ENCODE measurements around the gene USP47. TPM values are rescaled to one million over a fixed set of nuclear protein-coding genes. Genes with fewer than 3 reads are reported as not detected.

Gene USP47
- total and polyA plus RNA-seq, 2 of the 13 experiments (the other 11 are each of a cell fraction or from before 2014, with no cell fraction given) = 12.2 to 52.7 TPM

GRCh38 chr11:11909727-11910126, 68.0 kb downstream of the USP47 start (continued):
- no peak for TF ChIP-seq TIGD3 (CRISPR knock-in tag; IDR thresholded peaks at IDR 0.05; ENCODE audit: borderline replicate concordance)
- no peak for TF ChIP-seq ELF4 (CRISPR knock-in tag; IDR thresholded peaks at IDR 0.05; ENCODE audit: borderline replicate concordance)
- no peak for TF ChIP-seq SYNCRIP (IDR thresholded peaks at IDR 0.05; ENCODE audit: insufficient read depth, low read depth, low read length)

GRCh38 chr11:11910541-11910940, 68.8 kb downstream of the USP47 start:
- H3K79me2 ChIP-seq (ENCODE audit: insufficient read depth, low read length) = no peaks in the 10 kb centered on the region
- no peaks in the 10 kb centered on the region for H4K20me1 ChIP-seq (ENCODE audit: insufficient read depth, low read length)
- no peak for FAIRE-seq
- no peak overlapping the region for H3K4me3 ChIP-seq (replicated peaks in 1 of 3; ENCODE audit: insufficient read depth in 1 of 3, low read depth in 2 of 3, low read length in 3 of 3)
- no peak for DNase-seq (ENCODE audit: low spot score)
- no peak overlapping the region for H2AFZ ChIP-seq (ENCODE audit: low read length)
- CTCF ChIA-PET (ENCODE audit: low intra/inter-chr PET ratio, low total read pairs) = no interaction called here
- H3K9ac ChIP-seq (ENCODE audit: insufficient read depth, low read depth, low read length) = no peak overlapping the region
- POLR2A ChIA-PET = no interaction called here
- 94% methylated on average over 2 of the region's 2 CpGs for WGBS (ENCODE audit: low lambda C conversion rate)
- H3K4me2 ChIP-seq (ENCODE audit: low read depth, low read length) = no peak overlapping the region
- no peaks in the 10 kb centered on the region for H3K9me3 ChIP-seq (ENCODE audit: low read length)
- peaks cover 0 to 17% of the 10 kb centered on the region in 2 experiments; a peak in 3 of 5 replicates for H3K36me3 ChIP-seq (replicated peaks in 1 of 2; ENCODE audit: control insufficient read depth in 1 of 2, insufficient read depth in 2 of 2, low read length in 2 of 2)
- H3K4me1 ChIP-seq (ENCODE audit: insufficient read depth, low read length) = no peaks in the 10 kb centered on the region
- no peak for ATAC-seq
- H3K27me3 ChIP-seq (ENCODE audit: control insufficient read depth in 1 of 2, insufficient read depth in 2 of 2, low read length in 2 of 2) = no peaks in the 10 kb centered on the region; a peak in 1 of 5 replicates
- H3K27ac ChIP-seq (ENCODE audit: extremely low read length, insufficient read depth, low read length) = no peak overlapping the region
- BruUV-seq (replicated peaks) = no TSS peak
- intact Hi-C loops (cut with micrococcal nuclease; ENCODE audit: unreplicated experiment) = no loop called here
- in situ Hi-C loops (cut with HindIII; ENCODE audit: extremely low pct_ligation_motif_present, low pct_unique_long_range_greater_than_20kb) = no loop called here
- TF ChIP-seq PAWR (CRISPR knock-in tag; IDR thresholded peaks at IDR 0.05; ENCODE audit: borderline replicate concordance) = no peak
- no peak for TF ChIP-seq SOX6 (IDR thresholded peaks at IDR 0.05)
- no peak for TF ChIP-seq SOX6 (CRISPR knock-in tag; IDR thresholded peaks at IDR 0.05)
- no peak for TF ChIP-seq ZNF576 (CRISPR knock-in tag; IDR thresholded peaks at IDR 0.05)
- TF ChIP-seq, protein P1, sequence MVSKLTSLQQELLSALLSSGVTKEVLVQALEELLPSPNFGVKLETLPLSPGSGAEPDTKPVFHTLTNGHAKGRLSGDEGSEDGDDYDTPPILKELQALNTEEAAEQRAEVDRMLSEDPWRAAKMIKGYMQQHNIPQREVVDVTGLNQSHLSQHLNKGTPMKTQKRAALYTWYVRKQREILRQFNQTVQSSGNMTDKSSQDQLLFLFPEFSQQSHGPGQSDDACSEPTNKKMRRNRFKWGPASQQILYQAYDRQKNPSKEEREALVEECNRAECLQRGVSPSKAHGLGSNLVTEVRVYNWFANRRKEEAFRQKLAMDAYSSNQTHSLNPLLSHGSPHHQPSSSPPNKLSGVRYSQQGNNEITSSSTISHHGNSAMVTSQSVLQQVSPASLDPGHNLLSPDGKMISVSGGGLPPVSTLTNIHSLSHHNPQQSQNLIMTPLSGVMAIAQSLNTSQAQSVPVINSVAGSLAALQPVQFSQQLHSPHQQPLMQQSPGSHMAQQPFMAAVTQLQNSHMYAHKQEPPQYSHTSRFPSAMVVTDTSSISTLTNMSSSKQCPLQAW (CRISPR knock-in tag; IDR thresholded peaks at IDR 0.05) = no peak
- no peak for TF ChIP-seq MXI1 (IDR thresholded peaks at IDR 0.05; ENCODE audit: borderline replicate concordance, low read depth, low read length)
- TF ChIP-seq HNF4A (CRISPR knock-in tag; IDR thresholded peaks at IDR 0.05) = no peak
- no peak for TF ChIP-seq THAP9 (CRISPR knock-in tag; IDR thresholded peaks at IDR 0.05; ENCODE audit: borderline replicate concordance)
- TF ChIP-seq POLR2AphosphoS2 (IDR thresholded peaks at IDR 0.05; ENCODE audit: low read depth, low read length) = no peak
- TF ChIP-seq, protein P2, sequence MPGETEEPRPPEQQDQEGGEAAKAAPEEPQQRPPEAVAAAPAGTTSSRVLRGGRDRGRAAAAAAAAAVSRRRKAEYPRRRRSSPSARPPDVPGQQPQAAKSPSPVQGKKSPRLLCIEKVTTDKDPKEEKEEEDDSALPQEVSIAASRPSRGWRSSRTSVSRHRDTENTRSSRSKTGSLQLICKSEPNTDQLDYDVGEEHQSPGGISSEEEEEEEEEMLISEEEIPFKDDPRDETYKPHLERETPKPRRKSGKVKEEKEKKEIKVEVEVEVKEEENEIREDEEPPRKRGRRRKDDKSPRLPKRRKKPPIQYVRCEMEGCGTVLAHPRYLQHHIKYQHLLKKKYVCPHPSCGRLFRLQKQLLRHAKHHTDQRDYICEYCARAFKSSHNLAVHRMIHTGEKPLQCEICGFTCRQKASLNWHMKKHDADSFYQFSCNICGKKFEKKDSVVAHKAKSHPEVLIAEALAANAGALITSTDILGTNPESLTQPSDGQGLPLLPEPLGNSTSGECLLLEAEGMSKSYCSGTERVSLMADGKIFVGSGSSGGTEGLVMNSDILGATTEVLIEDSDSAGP (CRISPR knock-in tag; IDR thresholded peaks at IDR 0.05; ENCODE audit: borderline replicate concordance) = no peak
